ENCODE measurements around the gene REG1A.

The REG1A gene

DNA sequence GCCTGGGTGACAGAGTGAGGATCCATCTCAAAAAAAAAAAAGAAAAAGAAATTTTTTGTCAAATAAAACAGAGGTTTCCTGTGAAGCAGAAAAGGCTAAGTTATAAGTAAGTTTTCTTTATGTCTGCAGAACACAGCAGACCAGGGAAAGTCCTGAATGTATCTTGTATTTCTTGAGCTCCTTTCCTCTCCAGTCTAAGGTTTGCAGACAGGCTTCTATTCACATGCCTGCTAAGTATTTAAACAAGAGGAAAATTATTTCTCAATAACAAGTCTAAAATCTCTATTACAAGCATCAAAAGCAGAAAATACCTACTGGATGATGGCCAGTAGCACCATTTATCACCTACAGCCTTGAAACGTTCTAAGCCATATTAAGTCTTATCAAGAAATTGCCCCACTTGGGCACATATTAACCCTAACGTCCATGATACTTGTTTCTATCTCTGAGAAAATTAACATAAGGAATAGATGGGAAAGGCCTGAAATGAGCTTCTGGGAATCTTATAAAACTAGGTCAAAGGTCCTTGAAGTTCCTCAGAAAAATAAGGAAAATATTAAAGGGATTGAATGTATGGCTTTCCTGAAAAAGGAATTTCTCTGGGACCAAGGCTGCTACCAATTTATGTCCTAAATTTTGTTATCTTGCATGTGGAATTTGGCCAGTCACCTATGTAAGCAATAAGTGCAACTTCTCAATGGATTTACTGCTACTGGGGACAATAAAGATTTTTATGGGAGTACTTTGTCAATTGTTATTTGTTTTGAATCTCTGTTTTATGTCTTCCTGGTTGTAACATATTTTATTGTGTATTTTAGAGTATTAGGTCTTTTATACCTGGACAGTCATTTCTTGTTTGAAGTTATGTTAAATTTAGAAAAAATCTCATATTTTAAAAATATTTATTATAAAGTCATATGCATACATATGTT is 3.0 kb upstream of the REG1A start:
- no peak for TF ChIP-seq MYC (IDR thresholded peaks at IDR 0.05; ENCODE audit: low read depth, low read length)
- no peak overlapping the region for H3K4me3 ChIP-seq (ENCODE audit: low read depth, low read length)
- no peak for DNase-seq (ENCODE audit: low read depth)

DNA sequence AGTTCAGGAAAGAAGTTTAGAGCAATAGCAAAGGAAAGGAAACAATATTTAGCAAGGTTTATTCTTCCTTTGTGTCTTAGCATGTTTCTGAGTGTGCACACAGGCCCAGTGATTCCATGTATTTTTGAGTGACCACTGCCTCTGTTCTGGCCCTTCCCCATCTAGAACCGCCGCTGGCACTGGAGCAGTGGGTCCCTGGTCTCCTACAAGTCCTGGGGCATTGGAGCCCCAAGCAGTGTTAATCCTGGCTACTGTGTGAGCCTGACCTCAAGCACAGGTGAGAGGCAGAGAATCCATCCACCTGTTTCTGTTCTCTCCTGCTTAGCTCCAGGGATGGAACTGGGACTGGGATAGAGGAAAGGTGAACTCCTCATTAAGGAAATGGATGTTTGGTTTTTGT is 2.4 kb downstream of the REG1A start:
- H3K4me3 ChIP-seq (ENCODE audit: low read depth, low read length) = no peak overlapping the region
- TF ChIP-seq, protein P1, sequence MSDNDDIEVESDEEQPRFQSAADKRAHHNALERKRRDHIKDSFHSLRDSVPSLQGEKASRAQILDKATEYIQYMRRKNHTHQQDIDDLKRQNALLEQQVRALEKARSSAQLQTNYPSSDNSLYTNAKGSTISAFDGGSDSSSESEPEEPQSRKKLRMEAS (IDR thresholded peaks at IDR 0.05; ENCODE audit: low read depth, low read length) = no peak
- no peak for DNase-seq (ENCODE audit: low read depth)

DNA sequence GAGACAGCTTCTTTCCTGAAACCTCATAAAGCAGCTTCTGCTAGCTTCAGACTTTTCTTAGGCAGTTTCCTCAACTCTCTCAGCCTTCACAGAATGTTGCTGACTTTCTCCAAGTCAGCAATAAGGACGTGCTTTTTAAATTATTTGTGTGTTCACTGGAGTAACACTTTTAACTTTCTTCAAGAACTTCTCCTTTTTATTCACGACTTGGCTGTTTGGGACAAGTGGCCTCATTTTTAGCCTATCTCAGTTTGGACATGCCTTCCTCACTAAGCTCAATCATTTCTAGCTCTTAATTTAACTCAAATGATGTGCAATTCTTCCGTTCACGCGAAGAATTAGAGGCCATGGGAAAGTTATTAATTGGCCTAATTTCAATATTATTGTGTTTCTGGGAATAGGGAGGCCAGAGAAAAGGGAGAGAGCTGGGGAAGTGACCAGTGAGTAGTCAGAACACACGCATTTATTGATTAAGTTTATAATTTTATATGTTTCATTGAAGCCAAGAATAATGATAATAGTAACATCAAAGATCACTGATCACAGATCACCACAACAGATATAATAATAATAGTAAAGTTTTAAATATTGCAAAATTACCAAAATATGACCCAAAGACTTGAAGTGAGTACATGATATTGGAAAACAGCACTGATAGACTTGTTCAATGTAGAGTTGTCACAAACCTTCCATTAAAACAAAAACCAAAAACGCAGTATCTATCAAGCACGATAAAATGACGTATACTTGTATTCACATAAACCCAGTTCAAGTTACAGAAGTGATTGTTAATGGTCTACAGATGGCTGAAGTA is 4.8 kb downstream of the REG1A start:
- TF ChIP-seq, protein P2, sequence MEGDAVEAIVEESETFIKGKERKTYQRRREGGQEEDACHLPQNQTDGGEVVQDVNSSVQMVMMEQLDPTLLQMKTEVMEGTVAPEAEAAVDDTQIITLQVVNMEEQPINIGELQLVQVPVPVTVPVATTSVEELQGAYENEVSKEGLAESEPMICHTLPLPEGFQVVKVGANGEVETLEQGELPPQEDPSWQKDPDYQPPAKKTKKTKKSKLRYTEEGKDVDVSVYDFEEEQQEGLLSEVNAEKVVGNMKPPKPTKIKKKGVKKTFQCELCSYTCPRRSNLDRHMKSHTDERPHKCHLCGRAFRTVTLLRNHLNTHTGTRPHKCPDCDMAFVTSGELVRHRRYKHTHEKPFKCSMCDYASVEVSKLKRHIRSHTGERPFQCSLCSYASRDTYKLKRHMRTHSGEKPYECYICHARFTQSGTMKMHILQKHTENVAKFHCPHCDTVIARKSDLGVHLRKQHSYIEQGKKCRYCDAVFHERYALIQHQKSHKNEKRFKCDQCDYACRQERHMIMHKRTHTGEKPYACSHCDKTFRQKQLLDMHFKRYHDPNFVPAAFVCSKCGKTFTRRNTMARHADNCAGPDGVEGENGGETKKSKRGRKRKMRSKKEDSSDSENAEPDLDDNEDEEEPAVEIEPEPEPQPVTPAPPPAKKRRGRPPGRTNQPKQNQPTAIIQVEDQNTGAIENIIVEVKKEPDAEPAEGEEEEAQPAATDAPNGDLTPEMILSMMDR (IDR thresholded peaks at IDR 0.05; ENCODE audit: low read depth, low read length) = no peak
- no peak for TF ChIP-seq POLR2A (IDR thresholded peaks at IDR 0.05; ENCODE audit: extremely low read depth, insufficient read length)
- TF ChIP-seq, protein P1 (IDR thresholded peaks at IDR 0.05; ENCODE audit: low read depth, low read length) = no peak
- no peak for TF ChIP-seq MYC (IDR thresholded peaks at IDR 0.05; ENCODE audit: low read depth, low read length)
- no peak overlapping the region for H3K4me3 ChIP-seq (ENCODE audit: low read depth, low read length)
- DNase-seq (ENCODE audit: low read depth) = no peak

DNA sequence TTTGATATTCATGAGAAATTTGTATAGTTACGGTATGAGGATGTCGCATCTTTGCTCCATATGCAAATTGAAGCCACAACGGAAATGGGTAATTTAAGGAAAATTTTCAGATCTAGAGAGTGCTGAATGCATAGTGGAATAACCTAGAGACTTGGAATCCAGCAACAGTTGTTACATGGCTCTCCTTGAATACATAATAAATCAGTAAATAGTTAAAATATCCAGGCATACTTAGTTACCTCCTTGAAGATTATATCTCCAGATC is 5.4 kb downstream of the REG1A start:
- no peak for DNase-seq (ENCODE audit: low read depth)
- no peak overlapping the region for H3K4me3 ChIP-seq (ENCODE audit: low read depth, low read length)
- TF ChIP-seq POLR2A (IDR thresholded peaks at IDR 0.05; ENCODE audit: extremely low read depth, insufficient read length) (no peak), MYC (IDR thresholded peaks at IDR 0.05; ENCODE audit: low read depth, low read length) (no peak)
- TF ChIP-seq, protein P2 (IDR thresholded peaks at IDR 0.05; ENCODE audit: low read depth, low read length) = no peak
- TF ChIP-seq, protein P1 (IDR thresholded peaks at IDR 0.05; ENCODE audit: low read depth, low read length) = no peak

DNA sequence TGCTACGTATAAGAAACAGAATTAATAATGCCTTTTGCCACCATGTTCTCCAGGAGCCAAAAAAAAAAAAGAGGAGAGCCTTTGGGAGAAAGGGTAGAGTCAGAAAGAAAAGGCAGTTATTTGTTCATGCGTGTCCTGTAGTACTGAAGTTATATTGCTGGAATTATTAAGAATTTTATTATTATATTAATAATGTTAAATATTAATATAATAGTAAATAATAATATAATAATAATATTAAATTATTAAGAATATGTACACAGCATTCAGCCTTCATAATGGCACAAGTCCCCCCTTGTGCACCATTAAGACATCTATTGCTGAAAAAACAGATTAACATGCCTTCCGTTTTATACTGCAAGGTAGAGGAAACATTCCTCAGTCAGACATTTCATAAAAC is 8.1 kb downstream of the REG1A start:
- TF ChIP-seq, protein P2 (IDR thresholded peaks at IDR 0.05; ENCODE audit: low read depth, low read length) = no peak
- TF ChIP-seq, protein P1 (IDR thresholded peaks at IDR 0.05; ENCODE audit: low read depth, low read length) = no peak
- no peak for TF ChIP-seq MYC (IDR thresholded peaks at IDR 0.05; ENCODE audit: low read depth, low read length)
- TF ChIP-seq POLR2A (IDR thresholded peaks at IDR 0.05; ENCODE audit: extremely low read depth, insufficient read length) = no peak
- H3K4me3 ChIP-seq (ENCODE audit: low read depth, low read length) = no peak overlapping the region
- DNase-seq (ENCODE audit: low read depth) = no peak

DNA sequence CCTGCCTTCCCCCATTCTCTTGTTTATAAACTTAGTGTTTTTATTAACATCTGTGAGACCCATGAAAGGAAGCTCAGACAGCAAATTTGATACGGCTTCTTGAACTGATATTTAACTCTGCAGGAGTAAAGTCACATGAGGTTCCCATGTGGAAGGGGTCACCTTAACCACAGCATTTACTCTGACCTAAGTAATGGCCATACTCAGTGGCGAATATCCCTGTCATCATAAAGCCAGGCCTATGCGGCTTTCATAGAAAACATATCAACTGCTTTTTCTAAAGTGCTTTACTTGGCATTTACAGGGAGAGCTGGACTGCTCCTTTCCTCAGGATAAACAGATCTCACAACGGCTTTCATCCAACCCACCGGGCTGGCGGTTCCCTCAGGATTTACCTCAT is 9.0 kb downstream of the REG1A start:
- TF ChIP-seq, protein P2 (IDR thresholded peaks at IDR 0.05; ENCODE audit: low read depth, low read length) = no peak
- TF ChIP-seq, protein P1 (IDR thresholded peaks at IDR 0.05; ENCODE audit: low read depth, low read length) = no peak
- TF ChIP-seq POLR2A (IDR thresholded peaks at IDR 0.05; ENCODE audit: extremely low read depth, insufficient read length) = no peak
- no peak for TF ChIP-seq MYC (IDR thresholded peaks at IDR 0.05; ENCODE audit: low read depth, low read length)
- DNase-seq (ENCODE audit: low read depth) = no peak
- no peak overlapping the region for H3K4me3 ChIP-seq (ENCODE audit: low read depth, low read length)
